SW480 (cell line): Measurements from ENCODE around the gene BAIAP3.

Experiments used
- DNase-seq: peaks from one replicate; pipeline ENCODE4 v3.0.0-alpha.2; 2016; ENCODE audit warnings: low spot score

Gene BAIAP3

DNA sequence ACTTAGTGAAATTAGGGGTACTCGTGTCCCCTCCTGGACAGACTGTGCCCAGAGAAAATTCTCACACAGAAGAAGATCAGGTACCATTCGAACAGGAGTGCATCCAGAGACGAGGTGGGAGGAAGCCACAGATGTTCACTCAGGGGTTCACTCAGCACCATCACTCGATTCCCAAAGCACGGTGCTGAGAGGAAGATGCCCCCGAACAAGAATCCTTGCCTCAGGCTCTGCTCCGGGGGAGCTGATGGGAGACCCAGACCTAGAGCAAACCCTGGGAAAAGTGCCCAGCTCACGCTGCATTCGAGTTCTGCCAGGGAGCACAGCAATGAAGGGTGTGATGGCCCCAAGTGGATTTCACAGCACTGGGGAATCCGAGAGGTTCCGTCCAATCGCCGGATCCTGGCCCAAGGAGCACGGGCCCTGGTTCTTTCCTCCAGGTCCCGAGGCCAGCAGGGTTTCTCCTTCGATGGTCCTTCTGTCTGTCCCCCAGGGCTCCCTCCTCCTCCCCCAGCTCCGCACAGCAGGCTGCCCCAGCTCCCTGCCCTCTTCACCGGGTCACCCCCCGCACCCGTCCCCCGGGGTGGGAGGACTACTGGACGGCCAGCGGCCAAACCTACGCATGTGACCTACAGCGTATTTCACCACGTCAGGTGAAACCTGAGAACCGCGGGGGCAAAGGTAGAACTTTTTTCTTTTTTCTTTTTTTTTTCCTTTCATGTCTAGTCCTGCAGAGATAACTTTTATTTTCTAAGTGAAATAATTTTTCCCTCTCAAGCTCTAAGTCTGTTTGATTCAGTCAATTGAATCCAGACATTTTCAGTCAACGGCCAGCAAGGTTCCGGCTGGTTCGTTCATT, 34.2 kb upstream of the BAIAP3 start:
- DNase-seq, result peak; percentile 70

DNA sequence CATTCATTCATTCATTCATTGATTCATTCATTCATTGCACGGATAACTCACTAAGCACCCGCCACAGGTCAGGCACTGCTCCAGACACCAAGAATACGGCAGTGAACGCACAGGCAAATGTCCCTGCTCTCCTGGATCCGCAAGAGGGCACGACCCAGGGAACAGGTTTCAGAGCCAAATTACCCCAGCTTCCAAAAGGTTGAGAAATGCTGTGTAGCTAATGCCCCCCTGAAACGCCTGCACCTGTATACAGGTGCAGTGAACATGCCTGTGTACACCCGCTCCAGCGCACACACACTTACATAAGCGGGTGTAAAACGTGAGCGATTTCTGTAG, 33.6 kb upstream of the BAIAP3 start:
- DNase-seq, result no peak

DNA sequence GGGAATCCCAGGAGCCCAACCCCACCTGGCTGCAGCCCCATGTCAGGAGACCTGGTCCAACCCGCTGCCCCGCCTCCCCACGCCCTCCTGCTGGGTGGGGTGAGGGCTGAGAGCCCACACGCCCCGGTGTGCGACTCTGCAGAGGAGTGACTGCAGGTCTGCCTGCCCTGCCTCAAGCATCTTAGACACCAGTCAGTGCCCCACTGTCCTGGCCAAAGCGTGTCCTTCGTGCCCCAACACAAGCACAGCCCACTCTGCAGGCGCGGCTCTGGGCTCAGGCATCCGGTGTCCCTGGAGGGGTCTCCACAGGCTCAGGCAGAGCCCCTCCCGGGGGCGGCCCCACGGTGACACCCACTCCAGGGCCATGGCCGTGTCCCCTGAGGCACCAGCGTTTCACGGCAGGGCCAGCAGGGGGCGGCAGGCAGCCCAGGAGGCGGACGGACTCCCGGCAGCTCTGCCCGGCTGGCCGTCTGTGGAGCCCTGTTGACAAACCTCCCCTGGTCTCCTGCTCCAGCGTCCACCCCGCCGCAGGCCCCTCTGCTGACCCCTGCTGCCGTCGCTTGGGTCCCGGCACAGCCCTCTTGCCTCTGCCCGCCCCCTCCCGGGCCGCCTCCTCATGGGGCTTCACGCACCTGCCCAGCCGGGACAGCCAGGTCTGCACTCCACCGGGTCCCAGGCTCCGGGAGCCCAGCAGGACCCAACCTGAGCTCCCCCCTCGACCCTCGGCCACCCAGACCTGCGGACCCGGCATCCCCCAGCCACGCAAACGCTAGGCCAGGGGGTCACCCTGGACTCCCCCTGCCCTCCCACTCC, 32.6 kb upstream of the BAIAP3 start:
- no peak for DNase-seq

DNA sequence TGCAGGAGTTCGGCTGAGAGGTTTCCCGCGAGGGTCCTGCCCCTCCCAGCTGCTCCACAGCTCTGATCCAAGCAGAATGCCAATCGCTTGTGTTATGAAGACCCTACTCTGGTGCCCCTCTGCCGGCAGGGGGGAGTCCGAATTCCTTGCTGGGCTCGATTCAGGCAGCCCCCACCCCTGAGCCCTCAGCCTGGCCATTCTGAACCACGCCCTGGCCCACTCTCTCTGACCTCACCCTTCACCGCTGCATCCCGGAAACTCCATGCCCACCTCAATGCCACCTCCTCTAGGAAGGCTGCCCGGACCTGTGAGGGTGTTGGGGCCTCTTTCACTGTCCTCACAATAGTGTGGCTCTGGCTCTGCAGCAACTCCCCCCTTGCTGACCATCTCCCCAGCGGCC, 31.9 kb upstream of the BAIAP3 start:
- DNase-seq, result no peak

DNA sequence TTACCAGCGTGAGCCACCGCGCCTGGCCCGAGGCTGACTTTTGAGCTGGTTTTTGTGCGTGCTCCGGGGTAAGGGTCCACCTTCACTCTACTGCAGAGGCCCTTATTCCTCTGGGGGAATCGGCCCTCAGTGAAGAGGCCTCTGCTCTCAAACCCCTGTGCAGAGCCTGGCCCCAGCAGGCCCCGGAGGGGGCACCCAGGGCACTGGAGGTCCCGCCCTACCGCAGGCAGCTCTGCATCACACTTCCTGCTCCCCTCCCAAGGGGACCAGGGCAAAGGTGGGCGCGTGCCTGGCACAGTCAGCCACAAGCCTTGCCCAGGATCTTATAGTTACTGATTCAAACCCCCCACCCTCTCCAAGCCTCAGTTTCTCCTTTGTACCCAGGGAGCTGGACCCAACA, 27.6 kb upstream of the BAIAP3 start:
- DNase-seq, result no peak

DNA sequence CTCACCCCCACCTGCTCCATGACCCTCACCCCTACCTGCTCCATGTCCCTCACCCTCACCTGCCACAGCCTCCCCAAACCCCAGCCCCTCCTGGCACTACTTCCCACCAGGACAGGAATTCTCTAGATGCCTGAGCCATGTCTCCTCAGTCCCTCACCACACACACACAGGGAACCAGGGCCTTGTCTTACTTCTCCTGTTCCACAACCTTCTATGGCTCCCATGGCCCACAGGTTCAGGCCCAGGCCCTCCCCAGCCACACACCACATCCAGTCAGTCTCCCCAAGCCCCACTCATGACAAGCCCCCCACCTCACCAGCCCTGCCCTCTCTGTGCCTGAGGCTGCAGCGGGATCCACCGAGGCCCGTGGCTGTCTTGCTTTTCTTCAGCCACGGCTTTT, 27.1 kb upstream of the BAIAP3 start:
- DNase-seq, result no peak

DNA sequence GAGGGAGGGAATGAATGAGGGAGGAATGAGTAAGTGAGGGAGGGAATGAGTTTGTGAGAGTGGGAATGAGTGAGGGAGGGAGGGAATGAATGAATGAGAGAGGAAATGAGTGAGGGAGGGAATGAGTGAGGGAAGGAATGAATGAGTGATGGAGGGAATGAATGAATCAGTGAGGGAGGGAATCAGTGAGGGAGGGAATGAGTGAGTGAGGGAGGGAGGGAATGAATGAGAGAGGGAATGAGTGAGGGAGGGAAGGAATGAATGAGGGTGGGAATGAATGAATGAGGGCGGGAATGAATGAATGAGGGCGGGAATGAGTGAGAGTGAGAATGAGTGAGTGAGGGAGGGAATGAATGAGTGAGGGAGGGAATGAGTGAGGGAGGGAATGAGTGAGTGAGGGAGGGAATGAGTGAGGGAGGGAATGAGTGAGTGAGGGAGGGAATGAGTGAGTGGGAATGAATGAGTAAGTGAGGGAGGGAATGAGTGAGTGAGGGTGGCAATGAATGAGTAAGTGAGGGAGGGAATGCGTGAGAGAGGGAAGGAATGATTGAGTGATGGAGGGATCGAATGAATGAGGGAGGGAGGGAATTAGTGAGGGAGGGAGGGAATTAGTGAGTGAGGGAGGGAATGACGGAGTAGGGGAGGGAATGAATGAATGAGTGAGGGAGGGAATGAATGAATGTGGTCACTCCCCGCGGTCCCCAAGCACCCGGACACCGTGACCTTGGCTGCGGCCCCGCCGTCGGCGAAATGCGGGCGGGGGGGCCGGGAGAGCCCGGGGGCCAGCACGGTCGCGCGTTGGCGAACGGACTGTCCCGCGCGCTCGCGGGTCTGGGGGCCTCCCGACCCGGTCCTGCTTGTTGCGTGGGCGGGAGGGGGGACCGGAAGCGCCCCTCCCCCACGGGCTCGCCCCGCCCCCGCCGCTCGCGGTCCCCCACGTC, 25.1 kb upstream of the BAIAP3 start:
- DNase-seq, result peak; percentile 79

DNA sequence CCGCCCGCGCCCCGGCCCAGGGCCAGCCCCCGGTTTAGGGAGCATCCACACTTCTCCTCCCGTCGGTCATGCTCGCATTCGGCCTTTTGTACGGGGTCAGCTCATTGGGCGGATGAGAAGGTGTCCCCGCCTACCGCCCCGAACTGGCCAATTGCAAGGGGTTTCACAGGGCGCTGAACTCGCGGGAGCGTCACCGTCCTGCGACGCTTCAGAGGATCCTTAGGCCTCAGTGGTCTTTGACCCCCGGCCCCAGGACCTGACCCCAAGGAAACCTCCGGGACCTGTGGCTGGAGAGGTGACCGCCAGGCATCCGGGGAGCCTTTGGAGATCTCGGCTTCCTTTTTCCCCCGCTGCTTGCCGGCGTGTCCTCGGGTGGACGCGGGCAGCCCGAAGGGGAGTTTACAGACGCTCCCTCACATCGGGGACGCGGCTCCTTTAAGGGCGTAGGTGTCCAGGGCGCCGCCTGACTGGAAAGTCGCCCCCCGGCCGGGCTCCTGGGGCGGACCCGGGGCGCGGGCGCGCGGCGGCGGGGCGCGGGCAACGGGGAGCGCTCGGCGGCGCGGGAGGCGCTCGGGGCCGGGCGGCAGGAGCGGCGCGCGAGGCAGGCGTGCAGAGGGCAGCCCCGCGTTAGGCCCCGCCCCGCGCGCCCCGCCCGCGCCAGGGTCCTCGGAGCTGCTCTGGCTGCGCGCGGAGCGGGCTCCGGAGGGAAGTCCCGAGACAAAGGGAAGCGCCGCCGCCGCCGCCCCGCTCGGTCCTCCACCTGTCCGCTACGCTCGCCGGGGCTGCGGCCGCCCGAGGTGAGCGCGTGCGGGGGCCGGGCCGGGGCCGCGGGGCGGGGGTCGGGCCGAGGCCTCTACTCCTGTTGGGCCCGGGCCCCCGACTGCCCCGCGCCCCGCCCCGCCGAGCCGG, 24.2 kb upstream of the BAIAP3 start, which contains the start of gene UBE2I:
Gene UBE2I (plus strand): TSS at position 660 of the 909 bp plus-strand sequence. CDS start 4,395 bp downstream, outside the sequence.
- peak; percentile 94 for DNase-seq

DNA sequence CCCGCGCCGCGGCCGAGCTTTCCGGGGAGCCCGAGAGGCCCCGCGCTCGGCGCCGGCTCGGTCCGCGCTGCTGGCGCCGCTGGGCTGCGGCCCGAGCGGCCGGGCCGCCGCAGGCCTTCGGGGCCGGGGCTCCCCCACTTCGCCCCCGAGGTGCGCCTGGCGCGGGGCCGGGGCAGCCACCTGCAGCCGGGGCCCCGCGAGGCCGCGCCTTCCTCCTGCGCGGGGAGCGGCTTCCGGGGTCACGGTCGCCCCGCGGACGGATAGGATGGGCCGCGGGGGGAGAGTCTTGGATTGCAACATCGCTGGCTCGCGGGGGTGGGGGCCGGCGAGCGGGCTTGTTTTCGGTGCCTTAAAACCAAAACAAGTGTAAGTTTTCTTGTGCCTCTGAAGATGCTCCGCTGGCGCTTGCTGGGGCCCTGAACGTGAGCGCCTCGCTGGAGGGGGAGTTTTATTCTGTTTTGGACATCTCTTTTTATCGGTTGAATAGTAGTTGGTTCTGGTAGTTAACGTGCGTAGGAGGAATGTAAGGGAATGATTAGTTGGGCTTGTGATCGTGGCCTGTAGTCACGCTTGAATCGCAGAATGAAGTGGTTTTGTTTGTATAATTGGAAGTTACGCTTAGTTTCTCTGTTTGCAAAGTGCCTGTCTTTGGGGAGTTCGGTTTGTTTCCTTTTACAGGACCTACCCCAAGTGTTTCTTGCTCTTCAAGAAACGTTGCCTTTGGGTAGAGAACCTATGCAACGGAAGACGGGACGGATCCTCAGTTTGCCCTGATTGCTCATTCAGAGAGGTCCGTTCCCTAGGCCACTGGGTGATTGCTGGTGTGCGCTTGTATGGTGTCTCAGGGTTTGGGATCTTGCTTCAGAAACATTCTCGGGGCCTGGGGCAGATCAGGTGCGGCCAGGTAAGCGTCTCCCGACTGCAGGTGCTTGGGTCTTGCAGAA, 23.3 kb upstream of the BAIAP3 start:
- no peak for DNase-seq

DNA sequence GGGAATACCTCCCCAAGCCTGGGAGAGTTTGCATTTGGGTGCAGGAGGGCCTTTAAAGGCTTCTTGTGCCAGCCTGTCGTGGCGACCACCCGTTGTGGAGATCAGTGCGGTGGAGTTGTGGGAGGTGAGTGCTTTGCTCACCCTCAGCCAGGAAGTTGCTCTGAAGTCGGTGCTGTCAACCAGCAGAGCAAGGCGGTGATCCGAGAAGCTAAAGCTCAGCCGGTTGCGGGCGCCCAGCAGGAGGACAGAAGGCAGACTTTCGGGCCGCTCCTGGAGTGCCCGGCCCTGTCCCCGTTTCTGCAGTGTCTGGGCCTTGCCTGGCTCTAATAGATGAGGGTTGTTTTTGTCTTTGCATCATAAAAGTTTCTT, 22.6 kb upstream of the BAIAP3 start:
- no peak for DNase-seq

DNA sequence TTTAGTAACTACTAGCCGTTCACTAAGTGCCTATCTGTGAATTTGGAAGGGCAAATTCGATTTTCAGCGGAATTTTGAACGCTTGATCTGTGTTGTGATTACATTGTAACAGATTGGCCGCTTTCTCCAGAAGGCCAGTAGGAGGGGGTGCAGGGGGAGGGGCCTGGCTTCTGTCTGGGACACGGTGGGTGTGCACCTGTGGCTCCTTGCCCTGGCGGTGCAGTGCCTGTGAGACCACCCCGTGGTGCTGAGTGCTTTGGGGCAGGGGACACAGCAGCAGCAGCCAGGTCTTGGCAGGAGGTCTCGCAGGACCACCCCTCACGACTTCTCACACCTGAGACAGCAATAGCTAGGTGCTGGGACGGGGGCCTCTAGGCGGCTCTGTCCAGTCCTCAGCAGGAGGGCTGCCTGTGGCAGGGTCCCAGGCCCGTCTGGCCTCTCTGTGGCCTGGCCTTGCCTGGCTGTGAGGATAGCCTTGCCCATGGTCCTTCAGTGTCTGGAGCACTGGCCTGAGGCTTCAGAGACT, 22.2 kb upstream of the BAIAP3 start:
- no peak for DNase-seq

DNA sequence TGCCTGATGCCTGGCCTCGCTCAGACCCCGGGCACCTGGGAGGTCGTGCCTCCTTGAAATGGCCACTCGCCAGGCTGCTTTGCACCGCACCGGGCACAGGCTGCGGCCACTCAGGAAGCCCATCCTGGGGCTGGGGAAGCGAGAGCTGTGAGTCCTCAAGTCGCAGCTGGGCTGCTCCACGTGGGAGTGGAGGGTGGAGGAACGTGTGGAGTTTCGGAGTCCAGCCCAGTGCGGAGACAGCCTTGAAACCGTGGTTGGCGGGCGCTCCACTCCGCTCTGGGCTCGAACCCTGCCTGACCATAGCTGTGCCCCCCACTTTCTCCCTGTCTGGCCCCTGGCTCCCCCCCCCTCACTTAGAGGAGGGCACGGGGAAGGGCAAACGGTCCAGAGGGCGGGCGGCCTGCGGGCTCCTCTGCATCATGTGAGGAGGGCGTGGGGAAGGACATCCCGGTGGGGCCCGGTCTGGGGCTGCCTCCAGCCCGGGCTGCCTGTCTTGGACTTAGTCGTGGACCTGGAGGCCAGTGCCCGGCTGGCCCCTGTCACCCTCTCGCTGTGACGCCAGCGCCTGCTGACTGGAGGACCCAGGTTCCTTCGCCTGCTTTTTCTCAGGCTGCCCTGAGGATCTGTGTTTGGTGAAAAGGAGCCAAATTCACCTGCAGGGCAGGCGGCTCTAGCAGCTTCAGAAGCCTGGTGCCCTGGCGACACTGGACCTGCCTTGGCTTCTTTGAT, 21.5 kb upstream of the BAIAP3 start:
- no peak for DNase-seq

DNA sequence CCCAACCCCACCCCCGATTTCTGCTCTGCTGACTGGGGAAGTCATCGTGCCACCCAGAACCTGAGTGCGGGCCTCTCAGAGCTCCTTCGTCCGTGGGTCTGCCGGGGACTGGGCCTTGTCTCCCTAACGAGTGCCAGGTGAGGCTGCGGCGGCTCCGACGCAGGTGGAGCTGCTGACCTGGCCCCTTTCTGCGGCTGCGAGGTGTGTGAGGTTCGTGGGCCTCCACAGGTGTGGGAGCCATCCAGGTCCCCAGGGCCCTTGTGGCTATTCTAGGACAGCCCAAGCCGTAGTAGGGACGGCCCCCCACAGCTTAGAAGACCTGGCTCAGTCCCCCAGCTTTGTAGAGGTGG, 21.0 kb upstream of the BAIAP3 start:
- no peak for DNase-seq

DNA sequence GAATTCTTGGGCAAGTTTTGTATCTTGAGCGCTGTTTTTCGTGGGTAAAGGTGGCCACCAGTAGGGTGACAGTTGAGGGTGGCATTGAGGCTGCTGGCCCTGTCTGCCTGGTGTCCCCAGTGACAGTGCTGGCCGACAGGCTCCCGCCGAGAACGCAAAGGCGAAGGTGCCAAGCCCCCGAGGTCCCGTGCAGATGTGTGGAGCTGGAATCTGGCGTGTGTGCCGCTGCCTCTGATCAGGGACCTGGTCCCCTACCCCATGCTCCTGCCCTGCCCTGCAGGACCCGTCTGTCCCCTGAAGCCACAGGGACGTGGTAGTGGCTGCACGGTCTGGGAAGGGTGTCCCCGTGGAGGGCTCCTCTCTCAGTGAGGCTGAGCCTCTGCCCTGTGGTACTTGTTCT, 20.5 kb upstream of the BAIAP3 start:
- no peak for DNase-seq

DNA sequence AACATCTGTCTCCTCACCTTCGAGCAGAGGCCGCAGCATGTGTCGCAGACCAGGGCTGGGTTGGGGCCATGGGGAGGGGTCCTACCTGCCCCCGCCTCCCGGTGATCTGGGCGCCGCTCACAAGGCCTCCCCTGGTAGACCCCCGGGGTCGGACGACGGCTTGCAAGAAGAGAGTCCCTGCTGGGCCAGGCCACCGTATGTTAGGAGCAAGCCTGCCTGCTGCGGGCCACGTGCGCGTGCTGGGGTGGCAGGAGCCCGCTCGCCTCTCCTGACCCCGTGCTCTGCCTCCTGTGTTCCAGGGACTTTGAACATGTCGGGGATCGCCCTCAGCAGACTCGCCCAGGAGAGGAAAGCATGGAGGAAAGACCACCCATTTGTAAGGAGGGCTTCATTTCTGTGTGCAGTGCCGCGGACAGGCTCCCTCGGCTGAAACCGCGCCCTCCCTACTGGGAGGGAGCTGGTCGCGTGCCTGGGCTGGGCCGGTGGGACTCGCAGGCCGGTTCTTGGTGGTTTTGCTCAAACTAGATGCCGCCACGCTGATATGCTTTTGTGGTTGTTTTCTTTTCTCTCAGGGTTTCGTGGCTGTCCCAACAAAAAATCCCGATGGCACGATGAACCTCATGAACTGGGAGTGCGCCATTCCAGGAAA, 19.6 kb upstream of the BAIAP3 start:
- no peak for DNase-seq

DNA sequence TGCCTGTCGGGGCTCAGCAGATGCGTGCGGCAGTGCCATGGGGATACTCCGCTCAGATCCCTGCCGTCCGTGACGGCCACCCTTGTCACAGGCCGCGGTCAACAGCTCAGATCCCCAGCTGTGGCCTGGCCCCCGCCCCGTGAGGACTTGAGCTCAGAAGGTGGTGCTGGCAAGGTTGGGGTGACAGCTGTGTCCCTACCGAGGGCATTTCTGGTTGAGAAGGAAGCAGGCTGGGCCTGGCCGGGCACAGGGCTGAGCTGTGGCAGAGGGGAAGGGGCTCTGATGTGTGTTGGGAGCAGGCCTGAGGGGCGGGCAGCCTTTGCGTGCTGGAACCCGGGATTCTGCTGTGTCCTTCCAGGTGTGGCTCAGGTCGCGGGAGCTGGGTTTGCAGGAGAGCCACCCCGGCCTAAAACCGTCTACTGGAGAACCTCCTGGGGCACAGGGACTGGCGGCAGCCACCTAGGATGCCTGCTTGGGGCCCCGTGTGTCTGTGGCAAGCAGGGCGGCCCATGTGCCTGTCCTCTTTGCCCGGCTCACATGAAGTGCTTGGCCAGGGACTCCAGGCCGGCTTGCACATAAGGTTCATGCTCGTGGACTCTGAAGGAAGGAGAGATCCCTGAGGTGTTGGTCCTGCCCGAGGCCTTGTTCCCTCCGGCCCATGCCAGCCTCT, 18.9 kb upstream of the BAIAP3 start:
- DNase-seq, result no peak

DNA sequence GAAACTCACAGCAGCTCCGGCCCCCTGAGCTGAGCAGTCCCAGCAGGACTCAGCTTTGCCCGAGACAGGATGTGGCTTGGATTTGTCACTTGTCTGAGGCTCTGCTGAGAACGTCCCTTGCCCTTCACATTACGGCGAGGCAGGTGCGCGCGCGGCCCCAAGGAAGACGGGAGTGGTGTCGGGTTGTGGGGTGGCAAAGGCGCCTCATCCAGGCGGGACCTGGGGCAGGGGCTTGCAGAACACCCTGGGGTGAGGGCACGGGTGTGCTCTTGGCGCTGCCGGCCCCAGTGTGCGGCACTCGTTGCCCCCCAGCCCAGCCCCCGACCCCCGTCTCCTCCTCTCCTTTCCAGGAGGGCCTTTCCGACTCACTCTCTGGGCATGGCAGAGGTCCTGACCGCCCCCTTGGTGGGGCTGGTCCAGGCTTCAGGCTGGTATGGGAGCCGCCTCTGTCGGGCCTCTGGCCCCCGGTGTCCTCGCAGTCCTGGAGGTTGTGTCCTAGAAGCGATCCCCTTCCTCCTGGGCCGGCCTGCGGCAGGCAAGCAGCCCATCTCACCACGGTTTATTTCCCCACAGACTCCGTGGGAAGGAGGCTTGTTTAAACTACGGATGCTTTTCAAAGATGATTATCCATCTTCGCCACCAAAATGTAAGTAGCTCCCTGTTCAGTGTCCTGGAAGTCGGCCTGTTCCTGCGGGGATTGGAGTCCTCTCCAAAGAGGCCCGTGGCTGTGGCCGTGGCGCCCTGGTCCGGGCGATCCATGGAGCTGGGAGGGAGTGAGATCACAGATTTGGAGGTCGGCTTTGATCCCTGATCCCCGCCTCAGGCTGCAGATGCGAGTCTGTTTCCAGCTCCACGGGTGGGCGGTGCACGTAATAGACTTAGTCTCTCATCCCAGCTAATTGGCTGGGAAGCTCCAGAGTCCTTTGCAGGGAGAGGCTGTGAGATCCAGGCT, 18.1 kb upstream of the BAIAP3 start:
- DNase-seq, result no peak
